Fibroblast of lung (primary cell): ENCODE data around the gene MYBBP1A. TPM values are rescaled to one million over a fixed set of nuclear protein-coding genes. Genes with fewer than 3 reads are reported as not detected.
"Not testable (repeated sequence)": the region's sequence is repeated elsewhere in the genome, so short reads cannot be mapped to it uniquely, and the experiment has no call there.

Source experiments
- DNase-seq, 2 donors: peaks; one replicate each; pipeline versions ENCODE4 v3.0.0 to v3.0.0-alpha.2; 2010; ENCODE audit warnings: low read depth in 2 of 2
- H2AFZ ChIP-seq: 2 replicates; pipeline ENCODE4 v1.5.1; 2012; ENCODE audit warnings: low read length, control low read depth, inconsistent platforms
- H3K27ac ChIP-seq: 2 replicates; pipeline ENCODE4 v1.5.1; 2011; ENCODE audit warnings: low read length, control low read depth; ENCODE audit not compliant: insufficient read depth
- H3K27me3 ChIP-seq: 2 replicates; pipeline ENCODE4 v1.5.1; 2011; ENCODE audit warnings: mild to moderate bottlenecking, low read length; ENCODE audit not compliant: control insufficient read depth, insufficient read depth
- H3K36me3 ChIP-seq: 2 replicates; pipeline ENCODE4 v1.5.1; 2011; ENCODE audit warnings: low read length; ENCODE audit not compliant: control insufficient read depth, insufficient read depth
- H3K4me1 ChIP-seq: 2 replicates; pipeline ENCODE4 v1.5.1; 2011; ENCODE audit warnings: low read length; ENCODE audit not compliant: control insufficient read depth, insufficient read depth; ENCODE audit errors: extremely low read depth
- H3K4me2 ChIP-seq: 2 replicates; pipeline ENCODE4 v1.5.1; 2011; ENCODE audit warnings: low read length, control low read depth; ENCODE audit not compliant: insufficient read depth; ENCODE audit errors: extremely low read depth
- H3K4me3 ChIP-seq, 4 experiments: fragments of 200-600 bp in 1 of 4; sonication (generic) in 1 of 4; replicated peaks in 1 of 4; 2 replicates each; pipeline ENCODE4 v1.5.1; 2011 to 2016; ENCODE audit warnings: low read length in 4 of 4, low read depth in 3 of 4, mild to moderate bottlenecking in 3 of 4, control low read depth in 2 of 4, inconsistent platforms in 1 of 4, mixed read lengths in 1 of 4; ENCODE audit not compliant: insufficient read depth in 1 of 4; ENCODE audit errors: control extremely low read depth in 1 of 4
- H3K79me2 ChIP-seq: 2 replicates; pipeline ENCODE4 v1.5.1; 2012; ENCODE audit warnings: mild to moderate bottlenecking, low read length, inconsistent platforms; ENCODE audit not compliant: control insufficient read depth, insufficient read depth
- H3K9ac ChIP-seq: 2 replicates; pipeline ENCODE4 v1.5.1; 2011; ENCODE audit warnings: mild to moderate bottlenecking, low read length, control low read depth; ENCODE audit not compliant: insufficient read depth
- H3K9me3 ChIP-seq: 2 replicates; pipeline ENCODE4 v1.5.1; 2012; ENCODE audit warnings: low read depth, low read length; ENCODE audit not compliant: control insufficient read depth, insufficient read depth
- H4K20me1 ChIP-seq: 2 replicates; pipeline ENCODE4 v1.5.1; 2011; ENCODE audit warnings: low read length; ENCODE audit not compliant: control insufficient read depth, insufficient read depth; ENCODE audit errors: extremely low read depth
- EZH2 ChIP-seq: IDR thresholded peaks from 2 replicates; pipeline ENCODE4 v1.5.1; 2012; ENCODE audit warnings: low read length, control low read depth, mild to moderate bottlenecking; ENCODE audit errors: missing control alignments
- polyA plus RNA-seq, 2 donors: library from polyadenylated mRNA; depleted of rRNA in 1 of 2; stranded (reverse) in 1 of 2; unstranded in 1 of 2; fragments of >200 nt; gene quantifications; 2 replicates each; pipeline ENCODE4 v1.2.1, GENCODE V29; 2011 to 2012; ENCODE audit warnings: missing spikeins in 1 of 2
- total RNA-seq: library from RNA; depleted of rRNA; stranded (reverse); fragments of >200 nt; gene quantifications from 2 replicates; pipeline ENCODE4 v1.2.1, GENCODE V29; 2014
- TF ChIP-seq, protein P1 (sequence below), 2 donors: IDR thresholded peaks in 1 of 2; conservative IDR thresholded peaks in 1 of 2; 1 replicate in 1 of 2; 2 replicates in 1 of 2; pipeline ENCODE4 v1.5.1; 2011 to 2012; ENCODE audit warnings: low read length in 2 of 2, control low read depth in 1 of 2, inconsistent platforms in 1 of 2, low read depth in 1 of 2, mild to moderate bottlenecking in 1 of 2

Gene MYBBP1A
- total and polyA plus RNA-seq, 2 donors (not counting 1 experiment from before 2014, with no cell fraction given) = 14.1 to 28.6 TPM

DNA sequence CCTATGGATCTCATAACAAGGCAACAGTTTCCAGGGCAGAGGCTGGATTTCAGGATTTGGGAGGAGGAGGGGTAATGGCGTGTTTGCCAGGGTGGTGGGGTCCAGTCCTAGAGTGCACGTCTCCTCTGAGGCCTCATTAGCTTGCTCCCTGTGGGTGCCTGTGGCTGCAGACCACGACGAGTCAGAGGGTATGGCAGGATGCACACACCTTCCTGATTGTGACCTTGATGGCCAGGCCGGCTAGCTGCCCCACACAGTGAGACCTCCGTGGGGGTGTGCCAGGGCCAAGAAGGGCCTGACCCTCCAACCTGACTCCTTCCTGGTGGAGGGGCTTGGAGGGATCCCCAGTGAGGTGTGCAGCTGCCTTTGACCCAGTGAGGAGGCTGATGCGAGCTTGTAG is 25.1 kb upstream of the MYBBP1A start:
- DNase-seq = no peak
- no peak overlapping the region for H3K9ac ChIP-seq
- no peaks in the 10 kb centered on the region for H3K4me1 ChIP-seq
- H4K20me1 ChIP-seq = no peaks in the 10 kb centered on the region
- H3K27me3 ChIP-seq = peaks cover 20% of the 10 kb centered on the region
- no peaks in the 10 kb centered on the region for H3K79me2 ChIP-seq
- no peaks in the 10 kb centered on the region for H3K36me3 ChIP-seq
- H3K9me3 ChIP-seq = no peaks in the 10 kb centered on the region
- no peak overlapping the region for H3K4me3 ChIP-seq
- TF ChIP-seq, protein P1, sequence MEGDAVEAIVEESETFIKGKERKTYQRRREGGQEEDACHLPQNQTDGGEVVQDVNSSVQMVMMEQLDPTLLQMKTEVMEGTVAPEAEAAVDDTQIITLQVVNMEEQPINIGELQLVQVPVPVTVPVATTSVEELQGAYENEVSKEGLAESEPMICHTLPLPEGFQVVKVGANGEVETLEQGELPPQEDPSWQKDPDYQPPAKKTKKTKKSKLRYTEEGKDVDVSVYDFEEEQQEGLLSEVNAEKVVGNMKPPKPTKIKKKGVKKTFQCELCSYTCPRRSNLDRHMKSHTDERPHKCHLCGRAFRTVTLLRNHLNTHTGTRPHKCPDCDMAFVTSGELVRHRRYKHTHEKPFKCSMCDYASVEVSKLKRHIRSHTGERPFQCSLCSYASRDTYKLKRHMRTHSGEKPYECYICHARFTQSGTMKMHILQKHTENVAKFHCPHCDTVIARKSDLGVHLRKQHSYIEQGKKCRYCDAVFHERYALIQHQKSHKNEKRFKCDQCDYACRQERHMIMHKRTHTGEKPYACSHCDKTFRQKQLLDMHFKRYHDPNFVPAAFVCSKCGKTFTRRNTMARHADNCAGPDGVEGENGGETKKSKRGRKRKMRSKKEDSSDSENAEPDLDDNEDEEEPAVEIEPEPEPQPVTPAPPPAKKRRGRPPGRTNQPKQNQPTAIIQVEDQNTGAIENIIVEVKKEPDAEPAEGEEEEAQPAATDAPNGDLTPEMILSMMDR (conservative IDR thresholded peaks at IDR 0.05 in 1 of 2, IDR thresholded peaks at IDR 0.05 in 1 of 2; ENCODE audit: low read depth in 1 of 2, low read length in 2 of 2) = no peak
- TF ChIP-seq EZH2 = no peak
- H3K4me2 ChIP-seq = no peak overlapping the region
- H2AFZ ChIP-seq = no peak overlapping the region
- no peak overlapping the region for H3K27ac ChIP-seq

GRCh38 chr17:4579678-4580077 is 24.5 kb upstream of the MYBBP1A start:
- Histone ChIP-seq H3K27me3 (peaks cover 14% of the 10 kb centered on the region), H3K4me3 (no peak overlapping the region)

GRCh38 chr17:4578349-4578748 is 23.2 kb upstream of the MYBBP1A start:
- H3K4me1 ChIP-seq, H3K9ac ChIP-seq, H3K4me3 ChIP-seq, H3K27ac ChIP-seq, H4K20me1 ChIP-seq, H3K79me2 ChIP-seq, H2AFZ ChIP-seq, DNase-seq, H3K4me2 ChIP-seq, H3K36me3 ChIP-seq, H3K9me3 ChIP-seq, H3K27me3 ChIP-seq: not testable (repeated sequence)

More at GRCh38 chr17:4579678-4580077, 24.5 kb upstream of the MYBBP1A start:
- no peaks in the 10 kb centered on the region for H4K20me1 ChIP-seq
- TF ChIP-seq, protein P1 (conservative IDR thresholded peaks at IDR 0.05 in 1 of 2, IDR thresholded peaks at IDR 0.05 in 1 of 2; ENCODE audit: low read depth in 1 of 2, low read length in 2 of 2) = no peak
- no peak for TF ChIP-seq EZH2
- no peaks in the 10 kb centered on the region for H3K79me2 ChIP-seq
- H3K4me2 ChIP-seq = no peak overlapping the region
- H3K9me3 ChIP-seq = no peaks in the 10 kb centered on the region
- no peak overlapping the region for H2AFZ ChIP-seq
- H3K4me1 ChIP-seq = no peaks in the 10 kb centered on the region
- DNase-seq = no peak
- no peak overlapping the region for H3K27ac ChIP-seq
- H3K36me3 ChIP-seq = no peaks in the 10 kb centered on the region
- H3K9ac ChIP-seq = no peak overlapping the region
